Heart left ventricle (tissue), 13 donors: ENCODE measurements around the gene FRS2.

Source experiments
- POLR2A ChIP-seq, 2 donors: fragments of 450-650 bp; IDR thresholded peaks; one replicate each; pipeline ENCODE4 v1.6.1; 2017; ENCODE audit warnings: antibody characterized with exemption in 2 of 2, mild to moderate bottlenecking in 2 of 2, moderate library complexity in 2 of 2
- TF ChIP-seq, protein P1 (sequence below), 12 donors: fragments of 200-600 bp; sonication (generic) in 4 of 12; IDR thresholded peaks; one replicate each; pipeline versions ENCODE4 v1.5.0 to v1.8.0; 2018 to 2022; ENCODE audit warnings: antibody characterized with exemption in 12 of 12, mild to moderate bottlenecking in 5 of 12
- donor health status: ischemic (EF 13 %, LVEDD 7.1; RV severe dilation, severe dysfunction).
- donor health status: DM: no; HTN: yes; CAD: no.
- donor health status: DM: no; HTN: no; CAD: no.
- donor health status: ischemic (EF 25% LVEDD 6.9; RV normal size, moderate dysfunction).
- donor health status: ischemic (EF 25% LVEDD 5.7; RV mildly dilated, moderate dysfunction).
- donor health status: ischemic (EF 35%, LVEDD 5.7; RV mildly dilated, moderate dysfunction).
- donor health status: nonischemic (EF 11% LVEDD 7.7; RV severe dilation, severe dysfunction).
- donor health status: DM: yes; HTN: yes; CAD: no.
- donor health status: PGD.
- donor health status: ischemic (EF 29% LVEDD 5.4; RV normal size, mild dysfunction).
- donor health status: nonischemic (EF 23%, LVEDD 6.1; RV moderate dilation, normal function).

DNA sequence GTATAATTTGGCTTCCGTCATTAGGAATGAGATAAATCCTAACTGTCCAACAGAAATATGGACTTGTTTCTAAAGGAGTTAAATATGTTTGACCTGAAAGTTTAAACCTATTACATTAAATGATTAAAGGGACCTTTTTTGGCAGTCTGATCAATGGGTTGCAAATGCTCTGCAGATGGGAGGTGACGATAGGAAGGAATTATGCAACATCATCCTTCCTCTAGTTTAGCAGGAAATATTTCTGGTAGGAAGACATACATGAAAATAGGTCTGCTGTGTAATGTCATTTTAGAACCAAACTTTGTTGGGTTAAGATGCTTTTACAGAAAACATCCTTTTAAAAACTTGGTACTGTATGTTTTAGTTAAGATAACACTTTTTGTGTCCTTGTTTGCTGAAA is 137.9 kb downstream of the FRS2 start:
- TF ChIP-seq POLR2A (IDR thresholded peaks at IDR 0.05): no peak
- TF ChIP-seq, protein P1, sequence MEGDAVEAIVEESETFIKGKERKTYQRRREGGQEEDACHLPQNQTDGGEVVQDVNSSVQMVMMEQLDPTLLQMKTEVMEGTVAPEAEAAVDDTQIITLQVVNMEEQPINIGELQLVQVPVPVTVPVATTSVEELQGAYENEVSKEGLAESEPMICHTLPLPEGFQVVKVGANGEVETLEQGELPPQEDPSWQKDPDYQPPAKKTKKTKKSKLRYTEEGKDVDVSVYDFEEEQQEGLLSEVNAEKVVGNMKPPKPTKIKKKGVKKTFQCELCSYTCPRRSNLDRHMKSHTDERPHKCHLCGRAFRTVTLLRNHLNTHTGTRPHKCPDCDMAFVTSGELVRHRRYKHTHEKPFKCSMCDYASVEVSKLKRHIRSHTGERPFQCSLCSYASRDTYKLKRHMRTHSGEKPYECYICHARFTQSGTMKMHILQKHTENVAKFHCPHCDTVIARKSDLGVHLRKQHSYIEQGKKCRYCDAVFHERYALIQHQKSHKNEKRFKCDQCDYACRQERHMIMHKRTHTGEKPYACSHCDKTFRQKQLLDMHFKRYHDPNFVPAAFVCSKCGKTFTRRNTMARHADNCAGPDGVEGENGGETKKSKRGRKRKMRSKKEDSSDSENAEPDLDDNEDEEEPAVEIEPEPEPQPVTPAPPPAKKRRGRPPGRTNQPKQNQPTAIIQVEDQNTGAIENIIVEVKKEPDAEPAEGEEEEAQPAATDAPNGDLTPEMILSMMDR (IDR thresholded peaks at IDR 0.05): no peak
